ENCODE measurements around the gene GAL3ST2. TPM values are rescaled to one million over a fixed set of nuclear protein-coding genes. Genes with fewer than 3 reads are reported as not detected.

Gene GAL3ST2
- total and polyA plus RNA-seq, 2 of the 8 experiments (the other 6 are each of a cell fraction or from before 2014, with no cell fraction given): not detected

- no peak overlapping the region for H4K5ac ChIP-seq (ENCODE audit: insufficient read length, low read depth, low read length)
- no peak overlapping the region for H2BK120ac ChIP-seq (replicated peaks; ENCODE audit: low read depth, low read length)
- no peak overlapping the region for H2BK5ac ChIP-seq (ENCODE audit: low read depth, low read length)
- no peak overlapping the region for H2AFZ ChIP-seq (ENCODE audit: low read length)
- H3K9me3 ChIP-seq (ENCODE audit: insufficient read depth in 2 of 2, low read depth in 1 of 2, low read length in 1 of 2): peaks cover 6 to 8% of the 10 kb centered on the region in 2 experiments; a peak in 3 of 4 replicates
- H3K27ac ChIP-seq (ENCODE audit: low read depth, low read length): no peak overlapping the region
- no peak overlapping the region for H3K4me3 ChIP-seq (ENCODE audit: extremely low read depth in 1 of 4, insufficient read depth in 2 of 4, low read depth in 3 of 4, low read length in 4 of 4)
- H3K79me2 ChIP-seq (ENCODE audit: control insufficient read depth in 1 of 2, insufficient read depth in 2 of 2, low read length in 2 of 2): no peaks in the 10 kb centered on the region
- H3K23ac ChIP-seq (ENCODE audit: insufficient read length): no peak overlapping the region
- no peak overlapping the region for H4K91ac ChIP-seq (replicated peaks; ENCODE audit: insufficient read length, low read length)
- H2AK5ac ChIP-seq (ENCODE audit: low read depth, low read length): no peak overlapping the region
- no peak overlapping the region for H2BK15ac ChIP-seq (ENCODE audit: low read length)
- no peak overlapping the region for H2BK20ac ChIP-seq (ENCODE audit: low read length)
- DNase-seq (ENCODE audit: low read depth in 1 of 2, low spot score in 2 of 2) (peak in 1 of 2 experiments; percentile 38), FAIRE-seq (no peak)
- no peaks in the 10 kb centered on the region; the same call in 1 of the 2 replicates for H3K79me1 ChIP-seq (ENCODE audit: low read depth, low read length)
- H3K4me1 ChIP-seq (replicated peaks in 1 of 4; ENCODE audit: control insufficient read depth in 3 of 4, insufficient read depth in 4 of 4, low read length in 3 of 4): peaks cover 0 to 9% (median 2%) of the 10 kb centered on the region in 4 experiments; a peak in 3 of 7 replicates
- H3K4ac ChIP-seq (replicated peaks; ENCODE audit: insufficient read length, low read depth, low read length): no peak overlapping the region
- POLR2A ChIA-PET (ENCODE audit: partially characterized antibody): interaction anchor here (1.0 kb wide), 1 partner anchor 62 kb away, joined by 5 read pairs; the partner anchor contains the start of gene ING5
- WGBS, 2 experiments (ENCODE audit: extremely low coverage in 1 of 2, insufficient coverage in 1 of 2, insufficient read length in 1 of 2, insufficient replicate concordance in 2 of 2, low coverage in 1 of 2, low lambda C conversion rate in 2 of 2, missing lambda C conversion rate in 1 of 2): 93% methylated on average over 11 of the region's 20 CpGs; no CpG with 5 or more reads in 1 of the 2 experiments
- H4K8ac ChIP-seq (ENCODE audit: extremely low read depth, insufficient read depth, low read length): no peak overlapping the region
- peaks cover 0 to 2% of the 10 kb centered on the region in 2 experiments for H4K20me1 ChIP-seq (replicated peaks in 1 of 2; ENCODE audit: control insufficient read depth in 1 of 2, insufficient read depth in 2 of 2, low read length in 2 of 2)
- no peaks in the 10 kb centered on the region for H3K36me3 ChIP-seq (ENCODE audit: control insufficient read depth in 2 of 4, insufficient read depth in 4 of 4, low read length in 3 of 4)
- no peak overlapping the region for H3K14ac ChIP-seq (ENCODE audit: insufficient read length)
- H3K23me2 ChIP-seq (ENCODE audit: low read depth, low read length): no peaks in the 10 kb centered on the region
- no peaks in the 10 kb centered on the region for H3K27me3 ChIP-seq (replicated peaks in 1 of 4; ENCODE audit: control insufficient read depth in 3 of 4, extremely low read depth in 1 of 4, insufficient read depth in 3 of 4, low read length in 3 of 4)
- no peak overlapping the region for H3K4me2 ChIP-seq (ENCODE audit: insufficient read depth in 1 of 2, low read depth in 2 of 2, low read length in 2 of 2)
- no peak overlapping the region for H2BK12ac ChIP-seq (ENCODE audit: low read depth, low read length)
- CTCF ChIA-PET (ENCODE audit: partially characterized antibody): interaction anchor here (0.9 to 2.0 kb wide), 4 partner anchors 9 to 115 kb away, joined by 3 to 11 read pairs (median 6); partner anchors contain the start of gene D2HGDH
- no peak overlapping the region for H3K18ac ChIP-seq (ENCODE audit: extremely low read depth, low read length)
- no peak overlapping the region for H3K56ac ChIP-seq (replicated peaks; ENCODE audit: insufficient read length, low read depth, low read length)
- no peak overlapping the region for H3K9ac ChIP-seq (replicated peaks in 1 of 4; ENCODE audit: extremely low read depth in 1 of 4, low read depth in 3 of 4, low read length in 3 of 4)
- TF ChIP-seq RFX5 (IDR thresholded peaks at IDR 0.05; ENCODE audit: borderline replicate concordance, low read depth, low read length) (no peak), TEAD4 (IDR thresholded peaks at IDR 0.05; ENCODE audit: low read depth, low read length) (no peak), ATF3 (IDR thresholded peaks at IDR 0.05; ENCODE audit: insufficient read depth, low read depth, low read length) (no peak), MAFK (IDR thresholded peaks at IDR 0.05; ENCODE audit: low read depth, low read length) (no peak), BRCA1 (IDR thresholded peaks at IDR 0.05; ENCODE audit: low read depth, low read length) (no peak), SUZ12 (IDR thresholded peaks at IDR 0.05; ENCODE audit: low read length) (no peak), SRF (IDR thresholded peaks at IDR 0.05; ENCODE audit: low read depth, low read length) (no peak), E2F6 (IDR thresholded peaks at IDR 0.05) (no peak), YY1 (IDR thresholded peaks at IDR 0.05; ENCODE audit: low read depth, low read length) (no peak), ASH2L (IDR thresholded peaks at IDR 0.05; ENCODE audit: low read length) (no peak), NRF1 (IDR thresholded peaks at IDR 0.05; ENCODE audit: low read depth, low read length) (no peak), POLR2AphosphoS5 (IDR thresholded peaks at IDR 0.05; ENCODE audit: low read depth, low read length) (no peak)
These were observed 12.9 kb upstream of the GAL3ST2 start for GRCh38 chr2:241763551-241764274.

Measured in H1 (cell line).